TTC549 (cell line): ENCODE results near the gene PTPRK.
"Not testable (repeated sequence)": the region's sequence is repeated elsewhere in the genome, so short reads cannot be mapped to it uniquely, and the experiment has no call there.

Experiments
- FAIRE-seq: peaks from 2 replicates; lab custom pipeline; 2012; peaks lifted over from hg19 to GRCh38; lab: Jason Lieb, UNC

Gene PTPRK

DNA sequence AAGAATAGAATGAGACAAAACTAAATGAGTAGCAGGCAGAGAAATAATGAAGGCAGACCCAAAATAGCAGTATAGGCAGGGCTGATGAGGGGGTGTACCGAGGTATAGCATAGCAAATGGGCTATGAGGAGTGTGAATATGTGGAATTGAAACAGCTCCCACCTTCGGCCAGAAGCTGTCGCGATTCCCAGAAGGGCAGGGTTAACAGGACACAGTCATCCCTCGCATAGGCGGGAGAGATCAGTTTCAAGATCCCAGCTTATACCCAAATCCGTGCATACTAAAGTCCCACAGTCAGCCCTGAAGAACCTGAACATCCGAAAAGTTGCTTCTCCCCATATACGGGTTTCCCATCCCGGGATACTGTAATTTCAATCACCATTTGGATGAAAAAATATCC is 82.7 kb downstream of the PTPRK start:
- FAIRE-seq = no peak

DNA sequence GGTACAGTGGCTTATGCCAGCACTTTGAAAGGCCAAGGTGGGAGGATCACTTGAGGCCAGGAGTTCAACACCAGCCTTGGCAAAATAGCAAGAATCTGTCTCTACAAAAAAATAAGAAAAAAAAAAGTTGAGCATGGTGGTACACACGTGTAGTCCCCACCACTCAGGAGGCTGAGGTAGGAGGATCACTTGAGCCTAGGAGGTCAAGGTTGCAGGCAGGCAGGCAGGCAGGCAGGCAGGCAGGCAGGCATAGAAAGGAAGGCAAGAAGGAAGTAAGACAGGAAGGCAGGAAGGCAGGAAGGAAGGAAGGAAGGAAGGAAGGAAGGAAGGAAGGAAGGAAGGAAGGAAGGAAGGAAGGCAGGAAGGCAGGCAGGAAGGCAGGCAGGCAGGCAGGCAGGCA is 85.6 kb downstream of the PTPRK start:
- FAIRE-seq = not testable (repeated sequence)

DNA sequence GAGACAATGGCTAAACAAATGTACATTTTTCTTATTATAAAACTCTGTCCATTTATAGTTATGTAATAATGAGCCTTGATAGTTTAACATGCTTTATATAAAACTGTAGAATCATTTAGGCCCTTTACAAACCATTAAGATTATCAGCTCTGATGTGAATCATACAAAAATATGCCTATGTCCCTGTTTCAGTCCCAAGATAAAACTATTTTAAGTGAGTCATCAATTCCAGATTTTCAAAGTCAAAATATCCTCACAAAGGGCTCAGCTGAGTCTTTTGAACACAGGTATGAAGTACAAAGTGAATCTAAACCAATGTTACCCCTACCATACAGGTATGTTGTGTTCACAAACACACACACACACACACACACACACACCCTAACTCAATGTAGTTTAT is 88.0 kb downstream of the PTPRK start:
- FAIRE-seq = no peak

DNA sequence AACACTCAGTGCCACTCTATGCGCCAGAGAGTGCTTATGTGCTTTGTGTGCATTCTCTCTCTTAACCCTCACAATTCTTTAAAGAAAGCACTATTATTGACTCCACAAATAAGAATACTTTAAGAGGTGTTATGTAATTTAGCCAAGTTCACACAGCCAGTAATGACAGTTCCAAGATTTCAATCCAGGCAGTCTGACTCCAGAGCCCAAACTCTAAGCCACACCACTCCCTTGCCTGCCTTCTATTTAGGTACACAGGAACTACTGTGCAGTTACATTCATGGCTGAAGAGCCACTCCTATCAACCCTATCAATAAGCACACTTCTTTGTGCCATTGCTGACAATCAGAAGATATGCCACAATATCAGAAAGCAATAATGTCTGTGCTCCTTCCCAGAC is 93.3 kb downstream of the PTPRK start:
- no peak for FAIRE-seq

DNA sequence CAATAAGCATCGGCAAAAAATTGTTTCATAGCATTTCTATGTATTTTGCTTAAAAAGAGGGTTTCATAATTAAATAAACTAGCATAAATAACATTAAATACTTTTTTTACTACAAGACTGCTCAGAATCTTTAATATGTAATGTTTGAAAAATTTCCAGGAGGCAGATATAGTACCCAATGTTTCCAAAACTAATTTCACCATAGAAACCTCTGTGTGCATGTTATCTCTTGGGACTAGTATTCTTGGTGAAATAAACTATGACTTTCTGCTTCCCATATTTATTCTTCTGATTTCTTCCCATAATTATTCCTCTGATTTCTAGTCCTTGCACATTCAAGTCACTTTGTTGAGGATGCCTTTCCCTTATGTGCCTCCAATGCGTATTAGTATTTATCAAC is 94.5 kb downstream of the PTPRK start:
- FAIRE-seq = no peak

DNA sequence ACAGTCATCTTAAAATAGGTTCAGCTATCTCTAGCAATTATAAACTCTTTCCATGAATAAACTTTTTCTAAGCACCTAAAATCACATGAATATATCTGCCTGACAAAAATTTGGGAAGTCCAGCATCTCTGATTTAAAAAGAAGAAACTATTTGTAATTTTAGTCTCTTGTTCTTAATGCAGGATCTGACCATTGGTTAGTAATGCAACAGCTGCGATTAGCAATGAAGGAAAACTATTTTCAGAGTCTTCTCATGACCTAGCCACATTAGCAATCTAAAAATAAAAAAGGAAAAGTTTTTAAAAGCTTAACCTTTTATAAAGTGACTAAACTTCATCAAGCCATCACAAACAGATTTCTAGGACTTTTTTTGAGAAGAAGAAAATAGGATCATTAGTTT is 97.5 kb downstream of the PTPRK start:
- no peak for FAIRE-seq

DNA sequence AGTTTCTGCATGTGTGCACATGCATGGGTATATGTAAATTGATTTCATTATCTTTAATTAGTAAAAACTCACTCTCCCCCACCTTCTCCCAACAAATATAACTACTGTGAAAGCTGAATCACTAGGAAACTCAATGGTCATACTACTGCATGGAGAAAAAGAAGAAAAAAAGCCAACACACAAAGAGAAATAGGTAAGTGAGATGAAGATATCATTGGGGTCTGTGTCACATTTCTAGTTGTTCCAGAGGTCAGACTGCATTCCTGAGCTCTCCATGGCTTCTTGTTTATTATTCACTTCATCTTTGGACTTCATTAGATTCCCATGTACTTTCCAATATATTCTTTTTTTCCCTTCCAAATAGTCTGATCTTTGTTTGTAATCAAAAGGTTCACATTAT is 98.2 kb downstream of the PTPRK start:
- no peak for FAIRE-seq

DNA sequence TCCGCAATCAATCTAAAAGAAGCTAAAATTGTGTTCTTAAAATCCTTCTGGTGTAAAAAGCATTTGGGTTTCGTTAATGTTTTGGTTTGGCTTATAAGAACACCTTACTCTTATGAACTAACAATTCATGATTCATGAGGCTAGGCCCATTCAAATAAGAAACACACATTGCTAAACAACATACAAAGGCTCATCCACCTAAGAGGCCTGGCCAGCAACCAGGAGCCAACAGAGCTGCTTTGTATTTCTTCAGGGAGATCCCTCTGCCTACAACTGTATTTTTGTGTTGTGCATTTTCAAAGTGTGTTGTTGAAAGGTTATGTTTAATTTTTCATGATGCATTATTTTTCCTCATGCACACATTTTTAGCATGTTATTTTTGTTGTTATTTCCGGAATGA is 98.6 kb downstream of the PTPRK start:
- no peak for FAIRE-seq

DNA sequence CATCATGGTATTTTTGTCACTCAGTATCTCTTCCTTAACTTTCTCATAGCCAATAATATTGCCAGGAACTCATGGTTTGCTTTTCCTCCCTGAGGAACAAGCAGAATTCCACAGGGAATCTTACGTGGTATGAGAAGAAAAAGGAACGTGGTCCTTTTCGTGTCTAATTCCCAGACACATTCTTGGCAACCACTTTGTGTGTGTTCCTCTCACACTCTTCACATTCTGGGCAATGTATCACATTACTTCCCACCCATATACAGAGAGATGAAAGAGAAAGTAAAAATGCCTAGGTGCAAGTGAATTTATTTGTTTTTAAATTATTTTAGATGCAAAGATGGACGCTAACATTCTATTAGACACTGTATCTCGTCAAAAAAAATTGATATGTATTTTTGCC is 102.7 kb downstream of the PTPRK start:
- no peak for FAIRE-seq

DNA sequence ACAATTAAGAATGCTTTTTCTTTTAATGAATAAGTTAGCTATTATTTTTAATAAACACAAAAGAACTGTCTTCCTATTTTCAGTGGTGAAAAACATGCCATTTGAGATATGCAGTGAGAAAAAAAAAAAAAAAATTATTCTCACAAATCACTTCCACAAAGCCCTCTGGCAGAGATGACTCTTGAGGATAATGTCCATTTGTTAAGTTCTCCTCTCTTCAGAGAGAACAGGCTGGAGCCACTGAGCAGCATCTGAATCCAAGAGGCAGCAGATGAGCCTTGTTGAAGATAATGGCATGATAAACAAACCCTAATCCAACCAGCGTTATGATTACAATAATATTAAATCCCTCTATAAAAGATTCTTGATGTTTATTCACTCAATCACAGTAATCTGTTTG is 105.0 kb downstream of the PTPRK start:
- FAIRE-seq = no peak

DNA sequence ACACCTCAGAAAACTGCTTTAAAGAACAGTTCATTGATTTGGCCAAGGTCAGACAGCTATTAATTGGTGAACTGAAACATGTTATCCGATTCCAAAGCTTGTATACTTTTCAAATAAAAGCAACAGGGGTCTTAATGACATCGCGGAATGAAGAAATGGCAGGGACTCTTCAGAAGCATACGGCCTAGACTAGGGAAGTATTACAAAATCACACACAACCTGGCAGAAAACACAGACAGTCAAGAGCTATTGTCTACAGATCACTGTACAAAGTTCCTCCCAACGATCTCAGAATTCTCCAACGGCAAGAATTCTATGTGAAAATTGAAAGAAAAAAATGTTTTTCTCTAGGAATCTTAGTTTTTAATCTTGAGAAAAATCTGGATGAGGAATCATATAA is 105.5 kb downstream of the PTPRK start:
- no peak for FAIRE-seq

DNA sequence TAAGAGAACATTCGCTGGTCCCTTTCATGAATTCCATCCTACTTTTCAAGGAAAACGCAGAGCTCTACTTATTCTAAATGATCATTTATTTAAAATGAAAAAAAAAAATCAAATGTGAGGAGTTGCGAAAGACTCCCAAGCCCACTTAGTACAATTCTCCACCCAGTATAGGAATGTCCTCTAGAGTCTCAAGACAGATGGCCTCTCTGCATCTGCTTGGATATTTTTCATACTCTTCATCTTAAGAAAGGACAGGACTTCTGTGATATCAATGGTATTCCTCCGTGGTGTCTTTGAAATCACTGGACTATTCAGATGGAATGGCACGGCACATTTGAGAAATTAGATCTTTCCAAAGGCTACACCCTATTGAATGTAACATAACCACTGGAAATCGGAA is 107.1 kb downstream of the PTPRK start:
- no peak for FAIRE-seq

DNA sequence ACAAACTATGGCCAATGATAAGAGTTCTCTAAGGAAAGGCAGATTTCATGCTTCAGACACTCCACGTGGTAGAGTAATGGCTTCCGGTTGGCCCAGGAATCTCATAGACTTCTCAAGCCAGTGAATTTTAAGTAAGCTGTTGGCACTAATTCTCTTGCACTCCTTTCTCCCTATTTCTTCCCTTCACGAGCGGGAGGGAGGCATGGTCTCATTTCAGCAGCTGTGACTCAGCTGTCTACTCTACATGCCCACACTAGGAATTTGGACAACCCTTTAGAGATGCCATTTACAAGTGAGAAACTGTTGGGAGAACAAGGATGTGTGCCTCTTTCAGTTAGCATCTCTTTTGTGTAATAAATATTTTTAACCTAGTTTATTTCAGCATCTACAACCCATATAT is 107.7 kb downstream of the PTPRK start:
- no peak for FAIRE-seq

DNA sequence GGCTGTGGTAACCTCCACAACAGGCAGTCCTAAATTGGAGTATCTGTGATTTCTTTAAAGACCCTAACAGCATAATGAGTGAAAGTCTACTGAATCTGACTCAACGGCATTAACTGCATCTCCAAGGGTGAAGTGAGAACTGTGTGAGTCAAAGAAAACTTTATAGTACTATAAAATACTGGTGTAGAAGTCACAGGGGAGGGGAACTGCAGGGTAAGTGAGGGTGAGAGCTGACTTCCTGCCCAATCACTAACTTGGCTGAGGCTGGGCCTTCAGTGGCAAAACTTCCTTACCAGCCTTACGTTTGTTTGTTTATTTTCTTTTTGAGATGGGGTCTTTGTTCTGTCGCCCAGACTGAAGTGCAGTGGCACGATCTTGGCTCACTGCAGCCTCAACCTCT is 109.8 kb downstream of the PTPRK start:
- no peak for FAIRE-seq

DNA sequence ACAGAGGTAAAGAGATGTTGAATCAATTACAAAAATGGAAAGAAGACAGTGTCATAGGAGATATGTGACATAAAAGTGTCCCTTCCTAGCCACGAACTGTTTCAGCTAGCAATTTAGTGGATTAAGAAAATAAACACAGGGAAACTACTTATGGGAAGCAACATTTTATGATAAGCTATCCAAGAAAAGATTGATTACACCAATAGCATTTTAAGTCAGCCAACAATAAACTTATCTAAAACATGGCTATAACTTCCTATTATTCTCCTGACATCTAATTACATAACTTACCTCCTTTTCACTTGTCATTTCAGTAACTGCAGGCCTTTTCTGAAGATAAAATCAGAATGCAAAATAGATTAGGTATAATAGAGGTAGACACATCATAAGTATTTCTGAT is 111.4 kb downstream of the PTPRK start:
- no peak for FAIRE-seq

DNA sequence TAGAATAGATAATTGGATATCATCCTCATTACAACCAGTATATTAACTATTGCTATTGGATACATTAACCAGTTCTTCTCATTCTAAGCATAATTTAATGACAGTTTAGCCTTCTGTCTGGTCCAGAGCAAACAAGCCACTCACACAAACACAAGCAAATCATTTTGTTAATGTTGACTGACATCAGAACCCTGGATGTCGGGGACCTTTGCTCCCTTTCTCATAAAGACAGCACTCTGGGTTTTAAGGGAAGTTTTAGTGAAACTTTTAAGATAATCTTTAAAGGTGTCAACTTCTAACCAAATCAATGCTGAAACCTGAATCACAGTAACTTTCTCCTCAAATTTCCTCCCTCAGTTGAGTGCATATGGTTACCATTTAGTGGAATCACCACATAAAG is 113.9 kb downstream of the PTPRK start:
- no peak for FAIRE-seq

DNA sequence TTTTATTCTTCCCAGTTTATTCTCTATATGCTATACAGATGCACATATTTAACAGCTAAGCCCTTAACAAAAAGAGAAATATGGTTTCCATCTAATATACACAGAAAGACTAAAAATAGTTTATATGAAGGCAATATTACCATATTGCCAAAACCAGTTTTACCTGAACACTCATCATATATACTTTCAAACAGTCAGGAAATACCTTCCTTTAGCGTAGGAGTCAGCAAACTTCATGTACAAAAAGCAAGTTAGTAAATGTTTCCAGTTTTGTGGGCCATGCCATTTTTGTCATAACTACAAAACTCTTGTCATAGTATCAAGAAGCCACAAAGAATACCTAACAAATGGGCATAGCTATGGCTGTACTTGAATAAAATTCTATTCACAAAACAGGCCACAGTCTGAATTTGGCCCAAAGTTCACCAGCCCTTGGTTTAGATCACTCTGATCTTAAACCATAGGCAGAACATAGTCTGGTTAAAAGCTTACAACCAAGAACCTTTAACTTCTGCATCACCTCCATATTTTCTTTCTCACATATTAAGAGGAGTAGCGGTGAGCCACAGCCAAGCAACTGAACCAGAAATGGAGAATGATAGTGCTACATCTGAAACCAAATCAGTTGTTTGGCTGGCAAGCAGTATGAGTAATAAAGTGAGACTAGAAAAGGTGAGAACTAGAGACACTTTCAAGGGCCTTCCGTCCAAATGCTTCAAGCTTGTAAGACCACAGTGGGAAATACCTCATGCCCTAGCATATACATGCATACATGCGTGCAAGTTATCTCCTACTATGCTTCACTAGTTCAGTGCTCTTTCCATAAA is 116.6 kb downstream of the PTPRK start:
- no peak for FAIRE-seq

DNA sequence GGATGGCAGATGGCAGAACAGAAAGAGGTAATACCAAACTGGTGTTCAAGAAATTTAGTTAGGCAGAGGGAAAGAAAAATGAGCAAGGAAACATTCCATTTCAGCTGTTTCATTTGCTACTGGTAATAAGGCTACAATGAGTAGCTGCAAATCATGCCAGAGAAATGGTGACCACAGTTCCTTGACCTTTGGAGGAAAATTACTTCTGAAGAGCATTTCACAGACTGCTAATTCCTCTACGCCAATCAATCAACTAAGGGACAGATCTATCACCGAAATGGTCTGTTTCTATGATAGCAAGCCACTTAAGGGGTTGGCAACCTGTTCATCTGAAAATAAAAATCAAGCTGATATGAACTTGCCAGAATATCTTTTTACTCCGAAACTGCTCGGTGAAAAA is 119.5 kb downstream of the PTPRK start:
- no peak for FAIRE-seq

DNA sequence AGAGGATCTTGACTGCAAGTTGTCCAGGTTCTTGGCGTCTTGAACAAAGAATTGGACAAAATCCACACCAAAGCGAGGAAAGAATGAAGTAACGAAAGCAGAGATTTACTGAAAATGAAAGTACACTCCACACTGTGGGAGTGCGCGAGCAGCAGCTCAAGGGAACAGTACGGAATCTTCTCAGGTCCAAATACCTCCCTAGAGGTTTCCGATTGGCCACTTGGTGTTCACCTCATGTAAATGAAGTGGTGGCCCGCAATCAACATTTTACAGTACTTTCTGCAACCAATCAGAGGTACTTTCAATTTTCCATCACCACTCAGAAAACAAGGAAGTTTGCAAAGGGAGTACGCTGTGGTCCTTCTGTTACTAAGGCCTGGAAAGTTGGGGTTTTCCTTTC is 122.4 kb downstream of the PTPRK start:
- FAIRE-seq = no peak

DNA sequence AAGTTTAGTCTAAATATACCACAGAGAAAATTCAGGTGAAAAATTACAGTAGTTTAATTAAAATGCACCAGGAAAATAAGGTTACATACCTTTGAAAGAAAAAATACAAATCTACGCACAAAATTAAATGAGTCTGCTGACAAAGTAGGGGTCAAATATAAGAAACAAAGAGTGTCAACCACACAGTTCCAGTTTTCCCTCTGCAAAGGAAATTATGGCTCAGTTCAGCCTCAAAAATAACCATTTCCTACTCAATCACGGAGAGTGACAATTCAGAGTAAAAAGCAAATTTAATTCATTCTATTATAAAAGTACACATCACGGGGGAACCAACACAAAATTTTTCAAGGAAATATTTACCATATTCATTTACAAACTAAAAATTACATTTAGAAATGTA is 124.8 kb downstream of the PTPRK start:
- FAIRE-seq = no peak

DNA sequence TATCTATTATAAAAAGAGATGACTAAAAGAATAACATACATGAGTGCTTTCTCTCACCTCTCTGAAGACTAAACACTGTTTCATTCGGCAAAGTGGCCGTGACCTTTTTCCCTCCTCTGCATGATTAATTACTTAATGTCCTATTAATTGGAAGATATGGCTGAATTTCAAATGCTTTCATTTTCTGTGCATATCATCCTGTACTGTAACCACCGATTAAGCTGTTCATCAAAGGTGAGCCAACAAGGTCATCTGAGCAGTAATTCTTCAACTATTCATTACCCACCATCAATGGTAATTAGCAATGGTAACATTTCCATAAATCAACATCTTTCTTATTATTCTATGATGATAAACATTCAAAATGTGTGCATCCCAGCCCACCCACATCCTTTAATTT is 125.2 kb downstream of the PTPRK start:
- FAIRE-seq = no peak

DNA sequence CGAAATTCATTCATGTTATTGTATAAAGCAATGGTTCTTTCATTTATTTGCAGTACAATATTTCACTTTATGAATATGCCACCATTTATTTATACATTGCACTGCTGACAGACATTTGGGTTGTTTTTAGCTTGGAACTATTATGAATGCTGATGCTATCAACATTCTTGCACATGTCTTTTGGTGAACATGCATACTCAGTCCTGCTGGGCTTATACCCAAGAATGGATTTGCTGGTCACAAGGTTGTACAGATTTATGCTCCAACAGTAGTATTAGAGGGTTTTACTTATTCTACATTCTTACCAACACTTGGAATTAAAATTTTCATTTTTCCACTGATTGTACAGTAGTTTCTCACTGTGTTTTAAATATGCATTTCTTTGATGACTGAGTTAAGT is 126.2 kb downstream of the PTPRK start:
- no peak for FAIRE-seq

DNA sequence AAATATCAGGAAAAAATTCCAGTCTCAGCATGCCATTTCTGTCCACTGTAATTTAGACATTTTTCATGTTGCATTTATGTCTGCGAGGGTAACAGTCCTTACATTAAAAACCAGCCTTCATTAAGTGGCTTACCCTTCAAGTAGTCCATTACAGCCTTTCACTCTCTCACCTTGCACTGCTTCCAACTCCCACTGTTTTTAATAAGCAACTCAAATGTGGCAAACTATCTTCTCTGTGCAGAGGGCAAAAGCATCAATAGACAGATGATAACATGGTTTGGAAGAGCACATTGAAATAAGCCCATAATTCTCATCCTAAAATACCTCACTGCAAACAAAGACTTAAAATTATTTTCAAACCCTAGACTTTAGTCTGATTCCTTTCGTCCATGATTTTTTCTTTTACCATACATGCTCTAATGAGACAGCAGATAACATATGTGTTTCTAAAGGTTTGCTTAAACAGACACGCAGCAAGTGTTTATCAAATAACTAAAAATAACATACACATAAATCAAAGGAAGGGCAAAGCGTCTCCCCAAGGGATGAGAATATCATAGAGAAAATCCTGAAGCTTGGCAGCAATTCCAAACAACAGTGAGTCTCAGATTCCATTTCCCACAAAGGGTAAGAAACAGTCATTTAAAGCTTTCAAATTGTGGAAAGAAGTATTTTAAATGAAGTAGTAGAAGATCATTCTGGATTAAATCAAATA is 130.4 kb downstream of the PTPRK start:
- FAIRE-seq = no peak

DNA sequence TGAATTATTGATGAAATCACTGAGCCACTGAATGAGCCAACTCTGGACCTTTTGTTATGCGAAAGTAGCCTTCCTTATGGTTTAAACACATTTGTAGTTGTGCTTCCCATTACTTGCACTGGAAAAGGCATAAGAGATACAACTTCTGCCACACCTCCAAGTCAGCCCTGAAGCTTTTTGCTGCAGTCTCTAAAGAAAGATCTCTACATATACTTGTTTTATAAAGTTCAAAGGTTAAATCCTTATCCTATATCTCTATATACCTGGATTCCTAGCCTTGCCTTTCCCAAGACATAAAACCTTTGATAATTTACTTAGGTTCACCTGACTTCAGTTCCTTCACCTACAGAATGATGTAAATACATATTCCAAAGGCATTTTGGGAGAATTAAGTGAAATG is 132.0 kb downstream of the PTPRK start:
- no peak for FAIRE-seq
